Endothelial cell of hepatic sinusoid (primary cell): ENCODE measurements around the gene CKAP2L.

Experiments
- in situ Hi-C: cut with HindIII; loops from 2 replicates; pipeline ENCODE4 v1.10.0; 2017; ENCODE audit warnings: low sequenced_read_pairs

The CKAP2L gene

GRCh38 chr2:112792419-112792818, 28.0 kb upstream of the CKAP2L start:
- in situ Hi-C loops: no loop called here

GRCh38 chr2:112791693-112792230, 27.4 kb upstream of the CKAP2L start:
- in situ Hi-C loops: no loop called here

- in situ Hi-C loops: no loop called here
Observed at GRCh38 chr2:112791019-112791418, 26.6 kb upstream of the CKAP2L start.

- in situ Hi-C loops: no loop called here
Observed at GRCh38 chr2:112790305-112790704, 25.9 kb upstream of the CKAP2L start.

GRCh38 chr2:112789186-112789585, 24.8 kb upstream of the CKAP2L start:
- in situ Hi-C loops: no loop called here

- in situ Hi-C loops: no loop called here
Observed at GRCh38 chr2:112788653-112789052, 24.2 kb upstream of the CKAP2L start.

GRCh38 chr2:112787729-112788393, 23.5 kb upstream of the CKAP2L start:
- in situ Hi-C loops: no loop called here

- in situ Hi-C loops: no loop called here
Observed at GRCh38 chr2:112787294-112787693, 22.9 kb upstream of the CKAP2L start.

- in situ Hi-C loops: no loop called here
Observed at GRCh38 chr2:112784199-112785189, 20.1 kb upstream of the CKAP2L start, which contains the start of gene IL1A. IL1A (minus strand) TSS chr2:112784493; CDS start chr2:112783770, 723 bp downstream.

GRCh38 chr2:112783187-112783714, 18.8 kb upstream of the CKAP2L start:
- in situ Hi-C loops: no loop called here

- in situ Hi-C loops: no loop called here
Observed at GRCh38 chr2:112782234-112782799, 17.9 kb upstream of the CKAP2L start.

GRCh38 chr2:112779598-112779997, 15.2 kb upstream of the CKAP2L start:
- in situ Hi-C loops: no loop called here

GRCh38 chr2:112777036-112777435, 12.6 kb upstream of the CKAP2L start:
- in situ Hi-C loops: no loop called here

GRCh38 chr2:112776113-112776512, 11.7 kb upstream of the CKAP2L start:
- in situ Hi-C loops: no loop called here

GRCh38 chr2:112774536-112775285, 10.3 kb upstream of the CKAP2L start:
- in situ Hi-C loops: no loop called here

- in situ Hi-C loops: no loop called here
Observed at GRCh38 chr2:112773556-112773955, 9.1 kb upstream of the CKAP2L start.

GRCh38 chr2:112772911-112773475, 8.6 kb upstream of the CKAP2L start:
- in situ Hi-C loops: no loop called here

GRCh38 chr2:112772322-112772721, 7.9 kb upstream of the CKAP2L start:
- in situ Hi-C loops: no loop called here

- in situ Hi-C loops: loop anchor here (10.0 kb wide), 1 partner anchor 166 kb away; no protein-coding TSS in a partner anchor
Observed at GRCh38 chr2:112768432-112768831, 4.0 kb upstream of the CKAP2L start.
